ENCODE measurements around the gene RPL18A.

Gene RPL18A

DNA sequence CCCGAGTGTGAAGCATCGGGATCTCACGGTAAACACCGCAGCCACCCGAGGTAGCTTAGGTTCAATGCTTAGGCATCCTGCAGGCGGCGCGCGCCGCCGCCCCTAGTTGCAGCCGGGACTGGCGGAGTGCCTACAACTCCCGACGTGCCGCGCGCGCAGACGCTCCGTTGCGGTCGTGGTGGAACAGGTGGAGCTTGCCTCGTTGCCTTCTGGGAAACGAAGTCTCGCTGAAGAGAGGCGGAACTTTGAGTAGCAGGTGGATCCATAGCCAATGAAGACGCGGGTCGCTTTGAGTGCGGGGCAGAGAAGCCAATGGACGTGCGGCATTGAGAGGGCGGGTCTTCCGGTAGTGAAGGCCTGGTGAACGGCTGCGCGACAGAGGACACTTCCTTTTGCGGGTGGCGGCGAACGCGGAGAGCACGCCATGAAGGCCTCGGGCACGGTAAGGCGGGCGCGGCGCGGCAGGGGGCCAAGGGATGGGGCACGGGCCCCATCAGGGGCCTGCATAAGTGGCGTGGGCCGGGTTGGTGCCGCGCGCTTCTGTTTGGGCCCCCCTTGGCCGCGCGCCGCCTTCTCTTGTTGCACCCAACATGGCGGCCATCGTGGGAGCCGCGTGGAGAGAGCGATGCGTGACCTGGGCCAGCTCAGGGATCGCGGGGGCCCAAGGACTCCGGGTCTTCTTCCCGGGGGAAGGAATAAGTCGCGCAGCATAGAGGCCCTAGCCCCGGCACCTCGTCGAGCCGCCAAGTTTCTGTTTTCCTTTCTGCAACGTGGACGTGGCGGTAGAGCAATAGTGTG lies at the start of gene RPL18A:
TSS of gene RPL18A (plus strand) at position 378 of the 798 bp plus-strand sequence. CDS start at position 425, 47 bp downstream.
- H3K27me3 Mint-ChIP-seq = no peaks in the 10 kb centered on the region
- H3K4me1 Mint-ChIP-seq = peaks cover 32 to 53% of the 10 kb centered on the region in 2 donors
- H3K9me3 Mint-ChIP-seq = no peaks in the 10 kb centered on the region
- DNase-seq = peak; percentile 99
- ATAC-seq (replicated peaks) = peak; percentile 91 to 95
- H3K36me3 Mint-ChIP-seq = peaks cover 42 to 51% of the 10 kb centered on the region in 2 donors
- peak within 1 kb of the TSS; percentile 100 for H3K27ac Mint-ChIP-seq
- H3K4me3 Mint-ChIP-seq = peak within 1 kb of the TSS; percentile 96 to 100

DNA sequence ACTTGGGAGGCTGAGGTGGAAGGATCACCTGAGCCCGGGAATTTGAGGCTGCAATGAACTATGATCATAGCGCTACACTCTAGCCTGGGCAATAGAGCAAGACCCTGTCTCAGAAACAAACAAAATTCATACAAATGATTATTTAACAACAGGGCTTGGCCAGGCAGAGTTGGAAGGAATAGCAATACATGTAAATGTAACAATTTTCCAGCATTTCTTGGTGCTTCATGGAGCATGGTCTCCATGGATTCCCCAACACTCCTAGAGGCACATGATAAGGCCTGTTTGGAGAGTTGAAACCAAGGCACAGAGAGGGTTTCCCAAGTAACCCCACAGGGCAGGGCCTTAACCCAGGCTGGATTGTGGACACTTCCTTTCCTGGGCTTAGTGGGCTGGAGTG lies 48.6 kb upstream of the RPL18A start:
- DNase-seq (no peak), ATAC-seq (replicated peaks) (no peak)
- Mint-ChIP-seq H3K4me1 (peaks cover 0 to 5% of the 10 kb centered on the region in 2 donors), H3K27me3 (peaks cover 11 to 37% of the 10 kb centered on the region in 2 donors), H3K36me3 (peaks cover under 1 to 1% of the 10 kb centered on the region in 2 donors), H3K9me3 (no peaks in the 10 kb centered on the region), H3K4me3 (no peak overlapping the region), H3K27ac (no peak overlapping the region)

DNA sequence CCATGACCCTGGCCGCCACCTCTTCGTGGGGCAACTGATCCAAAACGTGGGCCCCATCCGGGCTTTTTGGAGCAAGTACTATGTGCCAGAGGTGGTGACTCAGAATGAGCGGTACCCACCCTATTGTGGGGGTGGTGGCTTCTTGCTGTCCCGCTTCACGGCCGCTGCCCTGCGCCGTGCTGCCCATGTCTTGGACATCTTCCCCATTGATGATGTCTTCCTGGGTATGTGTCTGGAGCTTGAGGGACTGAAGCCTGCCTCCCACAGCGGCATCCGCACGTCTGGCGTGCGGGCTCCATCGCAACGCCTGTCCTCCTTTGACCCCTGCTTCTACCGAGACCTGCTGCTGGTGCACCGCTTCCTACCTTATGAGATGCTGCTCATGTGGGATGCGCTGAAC lies 48.0 kb upstream of the RPL18A start:
- ATAC-seq (replicated peaks) (no peak), DNase-seq (no peak)
- Mint-ChIP-seq H3K9me3 (no peaks in the 10 kb centered on the region), H3K4me3 (no peak overlapping the region), H3K4me1 (peaks cover 0 to 5% of the 10 kb centered on the region in 2 donors), H3K27me3 (peaks cover 11 to 32% of the 10 kb centered on the region in 2 donors), H3K36me3 (peaks cover 4 to 5% of the 10 kb centered on the region in 2 donors), H3K27ac (no peak overlapping the region)

DNA sequence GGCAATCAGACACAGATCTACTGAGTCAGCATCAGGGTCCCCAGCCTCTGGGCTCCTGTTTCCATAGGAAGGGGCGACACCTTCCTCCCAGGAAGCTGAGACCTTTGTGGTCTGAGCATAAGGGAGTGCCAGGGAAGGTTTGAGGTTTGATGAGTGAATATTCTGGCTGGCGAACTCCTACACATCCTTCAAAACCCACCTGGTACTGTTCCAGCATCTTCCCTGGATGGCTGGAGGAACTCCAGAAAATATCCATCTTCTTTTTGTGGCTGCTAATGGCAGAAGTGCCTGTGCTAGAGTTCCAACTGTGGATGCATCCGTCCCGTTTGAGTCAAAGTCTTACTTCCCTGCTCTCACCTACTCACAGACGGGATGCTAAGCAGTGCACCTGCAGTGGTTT lies 47.6 kb upstream of the RPL18A start:
- H3K4me1 Mint-ChIP-seq = peaks cover 0 to 4% of the 10 kb centered on the region in 2 donors
- no peaks in the 10 kb centered on the region for H3K9me3 Mint-ChIP-seq
- ATAC-seq (replicated peaks) (no peak), DNase-seq (no peak)
- H3K4me3 Mint-ChIP-seq = no peak overlapping the region
- H3K27ac Mint-ChIP-seq = no peak overlapping the region
- H3K36me3 Mint-ChIP-seq = peaks cover 4 to 5% of the 10 kb centered on the region in 2 donors
- H3K27me3 Mint-ChIP-seq = peaks cover 10 to 30% of the 10 kb centered on the region in 2 donors

DNA sequence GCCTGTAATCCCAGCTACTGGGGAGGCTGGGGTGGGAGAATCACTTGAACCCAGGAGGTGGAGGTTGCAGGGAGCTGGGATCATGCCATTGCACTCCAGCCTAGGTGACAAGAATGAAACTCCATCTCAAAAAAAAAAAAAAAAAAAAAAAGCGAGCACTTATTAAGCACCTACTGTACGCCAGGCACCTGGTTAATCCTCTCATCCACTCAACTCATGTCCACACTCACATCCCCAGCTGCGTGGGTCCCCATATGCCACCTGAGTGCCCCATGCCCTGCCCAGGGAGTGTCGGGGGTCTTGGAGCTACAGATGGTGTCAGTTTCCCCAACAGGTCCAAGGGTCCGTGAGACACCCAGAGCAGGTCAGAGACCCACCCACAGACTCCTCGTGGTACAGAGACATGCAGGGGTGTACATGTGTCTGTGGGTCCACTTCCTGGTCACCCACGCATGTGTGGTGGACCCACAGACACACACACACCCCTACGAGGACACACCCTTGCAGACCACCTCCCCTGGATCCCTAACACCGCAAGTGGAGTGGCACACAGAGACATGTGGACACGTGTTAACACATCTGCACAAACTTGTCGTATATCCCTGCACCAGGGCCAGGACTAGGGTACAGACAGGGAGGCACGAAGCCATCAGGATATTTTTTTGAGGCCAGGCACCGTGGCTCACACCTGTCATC lies 41.9 kb upstream of the RPL18A start:
- H3K36me3 Mint-ChIP-seq = peaks cover 3 to 4% of the 10 kb centered on the region in 2 donors
- no peak for DNase-seq
- ATAC-seq (replicated peaks) = no peak

DNA sequence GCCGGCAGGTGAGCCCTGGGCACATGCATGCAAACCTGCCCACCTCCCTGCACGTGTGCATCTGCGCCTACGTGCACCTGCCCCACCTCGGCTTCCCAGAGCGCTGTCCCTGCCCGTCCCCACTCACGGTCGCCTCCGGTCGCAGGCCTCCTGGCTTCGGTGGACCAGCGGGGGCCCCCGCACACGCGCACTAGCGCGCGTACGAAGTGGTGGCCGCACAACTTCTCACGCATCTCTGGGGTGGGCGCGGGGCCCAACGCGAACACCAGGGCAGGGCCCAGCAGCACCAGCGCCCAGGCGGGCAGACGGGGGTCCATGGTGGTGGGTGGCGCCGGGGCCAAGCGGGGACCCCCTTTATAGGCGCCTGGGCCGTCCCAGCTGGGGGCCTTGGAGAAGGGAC lies 38.5 kb upstream of the RPL18A start, which contains the start of gene INSL3:
TSS of gene INSL3 (minus strand) at position 330 of the 400 bp plus-strand sequence. CDS start at position 317, 13 bp downstream.
- H3K4me1 Mint-ChIP-seq = peaks cover 0 to 6% of the 10 kb centered on the region in 2 donors
- no peak for DNase-seq
- no peak within 1 kb of the TSS for H3K4me3 Mint-ChIP-seq
- H3K36me3 Mint-ChIP-seq = peaks cover 14 to 18% of the 10 kb centered on the region in 2 donors
- H3K27ac Mint-ChIP-seq = no peak within 1 kb of the TSS
- H3K9me3 Mint-ChIP-seq = no peaks in the 10 kb centered on the region
- no peaks in the 10 kb centered on the region for H3K27me3 Mint-ChIP-seq
- ATAC-seq (replicated peaks) = no peak

More for the DNA sequence above, 41.9 kb upstream of the RPL18A start:
- no peak overlapping the region for H3K4me3 Mint-ChIP-seq
- H3K27me3 Mint-ChIP-seq = no peaks in the 10 kb centered on the region
- H3K9me3 Mint-ChIP-seq = no peaks in the 10 kb centered on the region
- H3K27ac Mint-ChIP-seq = no peak overlapping the region
- no peaks in the 10 kb centered on the region for H3K4me1 Mint-ChIP-seq

DNA sequence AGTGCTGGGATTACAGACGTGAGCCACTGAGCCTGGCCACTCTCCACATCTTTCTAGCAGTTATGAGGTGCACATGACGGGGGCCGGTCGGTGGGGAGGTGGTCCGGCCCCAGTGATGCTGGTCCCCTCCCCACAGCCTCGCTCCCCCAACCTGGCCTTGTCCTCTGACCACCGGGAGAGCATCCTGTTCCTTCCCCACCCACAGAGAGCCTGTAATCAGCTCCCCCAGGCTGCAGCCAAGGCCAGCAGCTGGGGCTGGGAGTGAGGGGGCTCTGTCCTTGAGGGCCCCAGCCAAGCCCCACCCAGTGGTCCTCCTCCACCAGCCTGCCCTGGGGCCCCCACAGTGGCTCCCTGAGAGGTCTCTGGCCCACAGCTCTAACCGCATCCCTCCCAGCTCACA lies 35.4 kb upstream of the RPL18A start:
- no peaks in the 10 kb centered on the region for H3K27me3 Mint-ChIP-seq
- no peak for DNase-seq
- peaks cover 4 to 6% of the 10 kb centered on the region in 2 donors for H3K4me1 Mint-ChIP-seq
- peak; percentile 22 to 28 for ATAC-seq (replicated peaks)
- peak overlapping the region; percentile 59 for H3K27ac Mint-ChIP-seq
- no peaks in the 10 kb centered on the region for H3K9me3 Mint-ChIP-seq
- no peak overlapping the region for H3K4me3 Mint-ChIP-seq
- H3K36me3 Mint-ChIP-seq = peaks cover 26 to 32% of the 10 kb centered on the region in 2 donors

DNA sequence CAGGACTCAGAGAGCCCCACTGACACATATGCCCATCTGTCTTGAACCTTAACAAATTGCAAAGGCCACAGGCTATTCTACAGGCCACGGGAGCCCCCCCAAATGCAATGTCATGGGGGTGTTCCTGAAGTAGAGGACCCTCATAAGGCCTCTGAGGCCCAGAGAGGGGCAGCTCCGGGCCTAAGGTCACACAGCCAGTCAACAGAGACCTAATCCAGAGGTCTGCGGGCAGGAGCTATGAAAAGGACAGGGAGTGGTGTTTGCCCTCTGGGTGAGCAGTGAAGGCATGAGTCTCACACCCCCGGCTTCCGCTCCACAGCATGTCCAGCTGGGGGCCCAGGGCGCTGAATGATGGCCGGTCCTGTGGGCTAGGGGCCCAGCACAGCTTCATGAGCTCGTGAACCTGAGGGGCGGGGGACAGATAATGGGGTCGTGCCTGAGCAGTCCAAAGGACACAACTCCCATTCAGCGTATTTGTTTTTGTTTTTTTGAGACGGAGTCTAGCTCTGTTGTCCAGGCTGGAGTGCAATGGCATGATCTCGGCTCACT lies 33.1 kb upstream of the RPL18A start:
- DNase-seq = no peak
- Mint-ChIP-seq H3K27me3 (no peaks in the 10 kb centered on the region), H3K27ac (no peak overlapping the region), H3K4me1 (peaks cover 4 to 10% of the 10 kb centered on the region in 2 donors), H3K9me3 (peaks cover 0 to 2% of the 10 kb centered on the region in 2 donors), H3K36me3 (peaks cover 43 to 54% of the 10 kb centered on the region in 2 donors), H3K4me3 (no peak overlapping the region)
- ATAC-seq (replicated peaks) = no peak

DNA sequence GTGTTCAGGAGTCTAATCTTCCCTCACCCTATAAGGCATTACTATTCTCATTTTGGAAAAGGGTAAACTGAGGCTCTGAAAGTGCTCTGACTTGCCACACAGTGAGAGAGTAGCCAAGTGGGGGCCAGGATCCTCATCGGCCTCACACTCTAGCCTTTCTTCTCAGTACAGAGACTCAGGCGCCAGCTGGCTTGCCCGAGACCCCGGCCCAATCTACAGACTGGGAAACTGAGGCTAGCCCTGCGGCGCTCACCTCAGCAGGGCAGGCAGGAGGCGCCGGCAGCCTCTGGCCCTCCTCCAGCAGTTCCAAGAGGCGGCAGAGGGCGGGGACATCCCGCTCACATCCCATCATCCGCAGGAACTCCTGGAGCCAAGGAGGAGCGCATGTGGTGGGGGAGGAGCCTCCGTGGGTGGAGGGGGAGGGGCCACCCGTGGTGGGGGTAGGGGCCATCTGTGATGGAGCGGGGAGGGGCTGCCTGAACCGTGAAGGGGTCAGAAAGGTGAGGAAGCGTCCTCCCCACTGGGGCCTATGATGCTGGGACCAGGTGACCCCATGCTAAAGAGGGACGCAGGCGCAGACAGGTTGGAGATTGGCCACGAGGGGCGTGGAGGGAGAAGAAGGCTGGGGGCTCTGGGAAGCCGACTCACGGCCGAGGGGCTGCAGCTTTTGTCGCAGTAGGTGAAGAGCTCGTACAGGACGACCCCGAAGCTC lies 29.7 kb upstream of the RPL18A start:
- H3K36me3 Mint-ChIP-seq = peaks cover 54 to 64% of the 10 kb centered on the region in 2 donors
- H3K4me3 Mint-ChIP-seq = peak overlapping the region in 1 of 2 donors; percentile 1
- peak overlapping the region; percentile 49 for H3K27ac Mint-ChIP-seq
- ATAC-seq (replicated peaks) (no peak), DNase-seq (no peak)
- H3K4me1 Mint-ChIP-seq = peaks cover 4 to 5% of the 10 kb centered on the region in 2 donors
- H3K27me3 Mint-ChIP-seq = no peaks in the 10 kb centered on the region
- H3K9me3 Mint-ChIP-seq = peaks cover 0 to 2% of the 10 kb centered on the region in 2 donors

DNA sequence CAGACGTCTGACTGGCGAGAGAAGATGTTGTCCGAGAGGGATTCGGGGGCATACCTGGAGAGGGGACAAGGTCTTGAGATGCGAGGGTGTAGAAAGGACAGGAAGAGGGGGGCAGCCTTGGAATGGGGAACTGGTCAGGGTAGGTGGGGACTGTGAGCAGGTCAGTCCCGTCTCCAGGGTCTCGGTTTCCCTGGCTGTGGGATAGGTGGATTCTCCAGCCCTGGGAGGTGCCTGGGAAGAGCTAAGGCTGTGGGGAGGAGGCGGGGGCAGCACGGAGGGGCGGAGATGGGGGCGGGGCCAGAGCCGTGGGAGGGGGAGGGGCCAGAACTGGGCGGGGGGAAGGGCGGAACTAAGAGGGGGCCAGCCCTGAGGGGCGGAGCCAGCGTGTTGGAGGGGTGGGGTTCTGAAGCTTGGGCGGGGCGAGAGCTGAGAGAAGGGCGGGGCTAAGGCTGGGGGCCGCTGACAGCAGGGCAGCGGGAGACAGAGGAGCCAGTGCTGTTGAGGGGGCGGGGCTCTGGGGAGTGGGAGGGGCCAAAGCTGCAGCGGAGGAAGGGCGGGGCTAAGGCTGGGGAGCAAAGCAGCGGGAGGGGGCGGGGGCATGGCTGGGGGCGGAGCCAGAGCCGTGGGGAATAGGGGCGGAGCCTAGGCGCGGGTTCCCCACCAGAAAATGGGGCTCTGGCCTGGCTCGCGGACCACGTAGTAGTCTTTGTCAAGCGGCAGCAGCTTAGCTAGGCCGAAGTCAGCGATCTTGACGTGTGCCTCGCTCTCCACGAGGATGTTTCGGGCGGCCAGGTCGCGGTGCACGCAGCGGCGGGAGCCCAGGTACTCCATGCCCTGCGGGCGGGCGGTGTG lies 28.9 kb upstream of the RPL18A start:
- ATAC-seq (replicated peaks) (peak; percentile 53 to 71), DNase-seq (no peak)
- Mint-ChIP-seq H3K4me3 (peak overlapping the region in 1 of 2 donors; percentile 1), H3K27ac (no peak overlapping the region), H3K36me3 (peaks cover 53 to 68% of the 10 kb centered on the region in 2 donors), H3K9me3 (peaks cover 0 to 2% of the 10 kb centered on the region in 2 donors), H3K27me3 (no peaks in the 10 kb centered on the region), H3K4me1 (peaks cover 5 to 9% of the 10 kb centered on the region in 2 donors)

DNA sequence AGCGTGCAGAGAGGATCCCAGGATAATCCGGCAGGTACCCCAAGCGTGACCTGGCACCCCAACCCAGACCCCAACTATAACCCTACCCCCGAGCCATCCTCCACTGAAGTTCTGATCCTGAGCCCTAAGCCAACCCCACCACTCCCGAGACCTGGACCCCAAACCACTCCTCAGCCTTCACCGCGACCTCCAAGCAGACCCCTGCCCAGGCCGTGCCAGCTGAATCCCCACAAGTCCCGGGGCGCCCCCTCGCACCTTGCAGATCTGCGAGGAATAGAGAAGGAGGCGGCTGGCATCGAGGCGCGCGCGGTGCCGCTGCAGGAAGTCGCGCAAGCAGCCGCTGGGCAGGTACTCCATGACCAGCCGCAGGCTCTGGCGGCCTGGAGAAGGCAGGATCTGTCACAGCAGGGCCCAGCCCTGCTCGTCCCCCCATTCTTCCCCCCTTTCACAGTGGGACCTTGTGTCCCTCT lies 28.3 kb upstream of the RPL18A start:
- peaks cover 6 to 10% of the 10 kb centered on the region in 2 donors for H3K4me1 Mint-ChIP-seq
- no peaks in the 10 kb centered on the region for H3K27me3 Mint-ChIP-seq
- DNase-seq (no peak), ATAC-seq (replicated peaks) (no peak)
- H3K27ac Mint-ChIP-seq = no peak overlapping the region
- peaks cover 0 to 2% of the 10 kb centered on the region in 2 donors for H3K9me3 Mint-ChIP-seq
- peaks cover 57 to 72% of the 10 kb centered on the region in 2 donors for H3K36me3 Mint-ChIP-seq
- H3K4me3 Mint-ChIP-seq = no peak overlapping the region

DNA sequence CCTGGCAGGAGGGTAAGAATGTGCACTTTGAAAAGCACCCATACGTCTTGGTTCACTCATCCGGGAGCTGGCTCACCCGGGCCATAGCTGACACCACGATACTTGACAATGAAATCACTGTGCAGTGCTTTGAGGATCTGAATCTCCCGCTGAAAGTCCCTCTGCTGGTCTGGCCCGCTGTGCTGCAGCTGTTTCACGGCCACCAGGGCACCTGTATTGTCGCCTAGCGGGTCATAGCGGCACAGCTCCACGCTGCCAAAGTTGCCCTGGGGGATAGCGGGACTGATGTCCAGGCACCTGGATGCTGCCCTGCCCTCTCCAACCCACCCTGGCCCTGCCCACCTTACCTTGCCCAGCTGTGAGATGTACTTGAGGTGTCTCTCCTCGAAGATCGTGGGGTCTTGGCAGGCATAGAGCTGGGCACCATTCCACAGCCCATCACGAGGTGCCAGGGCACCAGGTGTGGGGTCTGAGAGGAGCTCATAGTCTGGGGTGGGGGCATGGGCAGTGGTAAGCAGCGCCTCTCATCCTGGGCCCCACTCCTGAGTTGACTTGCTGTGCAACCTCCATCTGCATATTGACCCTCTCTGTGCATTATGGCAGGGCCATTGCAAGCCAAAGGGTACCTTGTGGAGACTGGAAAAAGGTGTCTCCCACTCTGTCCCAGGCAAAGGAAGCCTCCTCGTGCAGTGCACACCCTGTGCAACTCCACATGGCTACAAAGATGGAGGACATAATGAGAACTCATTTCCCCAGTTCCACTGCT lies 27.1 kb upstream of the RPL18A start:
- DNase-seq (no peak), ATAC-seq (replicated peaks) (no peak)
- Mint-ChIP-seq H3K36me3 (peaks cover 54 to 70% of the 10 kb centered on the region in 2 donors), H3K27ac (peak overlapping the region; percentile 31), H3K4me3 (no peak overlapping the region), H3K9me3 (peaks cover 0 to 2% of the 10 kb centered on the region in 2 donors), H3K4me1 (peaks cover 9 to 13% of the 10 kb centered on the region in 2 donors), H3K27me3 (no peaks in the 10 kb centered on the region)

All from stimulated activated naive B cell treated with anti-CD40 and anti-IgM and Interleukin-4, amounts not matched to agents 10 μg/mL and 1 μg/mL and 100 μg/mL, for 72 hours (primary cell).